GM19043 (cell line): ENCODE measurements around the gene CERS6.

Experiments used
- ATAC-seq: cut with Tn5 transposase; IDR thresholded peaks from one replicate; pipeline ENCODE4 v1.9.1; 2021; ENCODE audit warnings: low read depth; ENCODE audit not compliant: unreplicated experiment

The CERS6 gene

DNA sequence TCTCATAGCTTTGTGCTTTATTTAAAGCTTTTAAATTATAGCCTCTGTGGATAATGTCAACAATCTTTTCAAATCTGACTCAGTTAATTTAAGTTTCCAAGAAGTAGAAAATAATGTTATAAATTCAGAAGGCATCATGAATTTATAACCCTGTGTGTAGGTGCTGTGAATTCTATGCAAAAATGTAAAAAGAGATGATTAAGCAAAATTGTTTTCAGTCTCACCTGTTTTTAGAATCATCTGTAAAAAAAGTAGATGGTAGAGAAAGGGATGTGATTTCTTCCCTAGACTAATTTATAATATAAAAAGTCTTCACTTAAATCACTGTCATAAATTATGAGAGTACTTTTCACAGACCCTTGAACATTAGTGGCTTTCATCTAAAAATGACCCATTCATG is 260.8 kb downstream of the CERS6 start:
- ATAC-seq = no peak

DNA sequence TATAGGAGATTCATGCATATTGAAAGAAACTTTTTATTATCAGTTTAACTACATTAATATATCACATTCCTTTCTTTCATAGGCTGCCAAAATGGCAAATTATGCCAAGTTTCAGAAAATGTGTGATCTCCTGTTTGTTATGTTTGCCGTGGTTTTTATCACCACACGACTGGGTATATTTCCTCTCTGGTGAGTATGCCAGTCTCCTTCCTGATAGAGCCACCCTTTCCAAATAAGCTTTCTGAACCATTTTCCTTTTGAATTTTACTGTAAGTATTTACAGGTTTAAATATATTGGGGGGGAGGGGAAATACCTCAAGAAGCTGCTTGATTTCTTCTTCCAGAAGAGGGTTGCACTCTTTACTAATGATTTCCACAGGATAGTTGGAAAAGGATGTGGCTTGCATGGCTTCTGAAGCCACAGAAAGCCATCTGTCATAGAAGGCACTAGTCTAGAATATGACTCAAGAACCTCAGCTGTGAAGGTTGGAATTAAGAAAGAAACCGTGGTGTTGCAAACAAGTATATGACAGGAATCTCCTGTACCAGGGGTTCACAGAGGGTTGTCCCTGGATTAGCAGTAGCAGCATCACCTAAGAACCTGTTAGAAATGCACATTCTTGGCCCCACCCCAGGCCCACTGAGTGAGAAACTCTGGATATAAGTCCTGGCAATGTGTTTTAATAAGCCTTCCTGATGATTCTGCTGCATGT is 261.9 kb downstream of the CERS6 start:
- ATAC-seq = no peak

DNA sequence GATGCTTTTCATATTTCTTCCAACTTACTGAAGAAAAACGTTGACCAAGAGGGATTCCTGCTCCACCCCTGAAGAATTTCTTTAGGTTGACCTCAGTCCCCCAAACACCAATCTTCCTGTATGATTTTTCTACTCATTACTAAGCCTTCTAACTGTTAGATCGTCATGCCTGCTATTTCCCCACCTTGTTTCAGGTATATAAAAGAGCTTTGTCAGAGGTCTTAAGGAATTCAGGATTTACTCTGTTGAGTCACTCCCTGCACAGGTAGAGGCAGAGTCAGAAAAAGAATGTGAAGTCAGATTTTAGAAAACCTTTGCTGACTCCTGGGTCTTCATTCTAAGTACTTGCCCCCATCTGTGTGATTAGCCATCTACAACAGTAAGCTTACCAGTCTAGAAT is 262.6 kb downstream of the CERS6 start:
- ATAC-seq = no peak

DNA sequence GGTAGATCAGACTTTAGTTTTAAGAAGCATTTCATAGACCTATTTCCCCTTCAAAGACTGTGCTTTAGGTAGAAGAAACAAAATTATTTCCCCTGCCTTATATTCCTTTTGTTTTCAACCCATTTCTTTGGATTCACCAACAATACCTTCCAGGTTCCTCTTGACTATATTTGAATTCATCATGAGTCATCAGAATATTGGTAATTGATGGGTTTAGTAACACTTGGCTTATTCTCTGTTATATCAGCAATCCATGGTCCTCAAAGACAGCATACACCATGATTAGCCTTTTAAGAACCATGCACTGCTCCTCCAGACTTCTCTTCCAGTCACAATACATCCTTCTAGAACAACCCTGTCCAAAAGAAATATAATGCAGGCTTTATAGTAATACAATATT is 263.4 kb downstream of the CERS6 start:
- ATAC-seq = no peak

DNA sequence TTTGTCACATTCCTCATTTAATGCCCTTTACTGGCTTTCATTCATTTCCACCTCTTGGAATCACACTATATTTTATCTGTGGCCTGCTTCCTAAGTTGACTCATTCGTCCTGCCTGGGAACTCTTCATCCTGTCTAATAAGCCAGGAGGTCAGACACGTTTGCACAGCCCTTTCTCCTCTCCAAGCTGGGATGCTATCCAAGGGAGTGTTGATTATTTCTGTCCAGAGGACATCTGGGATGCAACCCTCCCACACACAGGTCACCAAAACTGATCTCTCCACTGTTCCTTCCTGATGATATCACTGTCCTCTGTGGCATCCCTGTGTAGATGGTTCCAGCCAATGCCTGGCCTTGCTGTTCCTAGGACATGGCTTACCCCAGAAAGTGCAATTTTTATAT is 266.5 kb downstream of the CERS6 start:
- no peak for ATAC-seq

DNA sequence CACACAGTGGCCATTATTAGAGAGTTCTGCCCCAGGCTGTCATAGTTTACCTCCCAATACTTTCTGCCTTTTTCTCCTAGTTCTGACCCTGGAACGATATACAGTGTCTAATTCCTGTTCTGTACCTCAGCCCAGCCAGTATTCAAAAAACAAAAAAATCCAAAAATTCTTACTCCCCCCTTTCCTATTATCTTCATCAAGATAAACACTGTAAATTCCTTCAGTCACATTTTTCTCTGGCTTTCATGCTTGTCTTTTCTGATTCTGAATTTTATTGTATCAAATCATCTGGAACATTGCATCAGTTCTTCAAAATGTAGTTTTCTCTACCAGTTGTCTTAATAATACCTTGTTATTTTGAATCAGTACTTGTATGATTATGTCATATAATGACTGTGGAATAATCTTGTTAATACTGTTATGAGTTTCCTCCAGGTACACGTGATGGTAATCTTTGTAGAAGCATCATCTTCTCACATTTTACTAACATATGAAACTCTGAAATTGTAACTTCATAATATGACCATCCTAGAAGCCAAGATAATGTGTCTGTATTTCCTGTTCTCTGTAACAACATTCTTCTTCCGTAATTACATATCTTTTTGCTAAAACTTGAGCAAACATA is 267.3 kb downstream of the CERS6 start:
- no peak for ATAC-seq

DNA sequence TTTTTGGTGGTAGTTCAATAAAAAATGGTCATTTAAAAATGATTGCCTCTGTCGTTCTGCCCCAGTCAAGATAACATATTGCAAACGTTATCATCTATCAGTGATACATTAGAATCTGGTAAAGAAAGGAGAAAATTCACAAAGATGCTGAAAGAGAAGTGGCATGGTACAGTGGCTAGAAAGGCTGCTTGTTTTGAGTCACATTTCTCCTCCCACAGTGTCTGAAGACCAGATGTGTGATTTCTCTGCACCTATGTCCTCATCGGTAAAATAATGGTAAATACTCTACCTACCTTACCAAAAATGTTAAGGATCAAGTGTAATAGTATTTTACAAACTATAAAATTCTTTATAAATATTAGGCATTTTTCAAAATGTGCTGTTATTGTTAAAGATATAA is 270.3 kb downstream of the CERS6 start:
- ATAC-seq = no peak

DNA sequence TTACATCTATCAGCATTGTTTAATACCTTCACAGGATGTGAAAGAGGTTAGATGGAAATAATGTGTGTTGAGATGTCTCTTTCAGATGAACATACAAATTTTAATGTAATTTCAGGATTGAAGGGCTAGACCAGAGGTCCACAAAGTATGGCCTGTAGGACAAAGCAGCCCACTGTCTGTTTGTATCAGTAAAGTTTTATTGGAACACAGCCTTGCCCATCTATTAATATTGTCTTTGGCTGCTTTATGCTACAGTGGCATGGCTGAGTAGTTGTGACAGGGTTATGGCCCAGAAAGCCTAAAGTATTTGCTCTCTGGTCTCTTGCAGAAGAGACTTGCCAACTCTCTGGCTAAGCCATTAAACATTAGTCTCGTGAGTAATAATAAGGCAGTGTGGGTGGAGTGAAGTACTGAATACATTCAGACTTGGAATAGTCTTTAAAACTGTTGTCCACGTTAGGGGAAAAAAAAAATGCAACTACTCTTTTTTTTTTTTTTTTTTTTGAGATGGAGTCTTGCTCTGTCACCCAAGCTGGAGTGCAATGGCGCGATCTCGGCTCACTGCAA is 271.9 kb downstream of the CERS6 start:
- ATAC-seq = no peak

DNA sequence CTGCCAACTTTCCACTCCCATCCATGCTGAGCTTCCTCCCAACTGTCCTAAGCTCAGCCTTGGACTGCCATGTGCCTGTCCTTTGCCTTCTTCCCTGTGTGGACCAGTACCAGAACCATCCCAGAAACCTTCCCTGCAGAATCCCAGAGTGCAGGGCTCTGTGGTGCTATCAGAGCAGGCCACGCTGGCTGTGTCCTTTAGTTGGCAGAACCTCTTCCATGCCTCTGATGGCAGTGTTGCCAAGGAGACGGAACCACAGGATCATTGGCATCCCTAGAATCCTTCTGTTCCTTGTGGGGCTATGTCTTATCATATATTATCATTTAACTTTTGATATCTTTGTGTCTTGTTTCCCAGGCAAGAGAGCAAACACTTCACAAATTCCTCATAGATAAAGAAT is 273.4 kb downstream of the CERS6 start:
- ATAC-seq = no peak

DNA sequence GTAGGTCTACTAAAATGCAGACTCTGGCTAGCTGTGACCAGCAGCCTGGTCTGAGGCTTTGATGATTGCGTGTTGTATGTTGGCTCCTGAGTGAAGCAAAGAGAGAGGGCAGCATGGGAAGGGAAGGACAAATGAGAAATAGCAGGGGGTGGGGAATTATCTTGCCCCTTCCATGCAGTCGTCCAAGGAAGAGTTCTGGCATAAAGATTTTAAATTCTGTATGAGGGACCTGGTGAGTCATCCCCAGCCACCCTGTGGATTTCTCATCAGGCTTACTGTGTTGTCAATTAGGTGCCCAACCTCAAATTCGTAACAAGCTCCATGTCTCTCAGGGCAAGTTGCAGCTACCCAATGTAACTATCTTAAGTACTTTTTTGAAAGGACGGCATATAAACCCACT is 274.3 kb downstream of the CERS6 start:
- ATAC-seq = no peak

DNA sequence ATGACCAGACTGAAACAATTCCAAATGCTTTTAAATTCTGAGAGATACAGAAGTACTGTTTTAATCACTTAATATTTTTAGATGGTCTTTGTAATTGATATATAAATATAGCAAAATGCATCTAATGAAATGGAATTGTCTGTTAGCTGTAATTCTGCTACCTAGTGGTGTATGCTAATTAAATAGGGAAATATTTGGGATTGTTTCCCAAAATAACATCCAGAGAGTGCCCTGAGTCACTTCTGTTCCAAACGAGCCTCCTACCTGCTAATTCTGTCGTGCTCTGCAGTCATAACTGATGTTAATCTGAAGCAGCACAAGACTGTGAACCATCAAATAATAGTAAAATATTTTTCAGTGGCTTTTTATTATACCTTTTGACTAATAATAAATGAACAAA is 274.9 kb downstream of the CERS6 start:
- ATAC-seq = no peak

DNA sequence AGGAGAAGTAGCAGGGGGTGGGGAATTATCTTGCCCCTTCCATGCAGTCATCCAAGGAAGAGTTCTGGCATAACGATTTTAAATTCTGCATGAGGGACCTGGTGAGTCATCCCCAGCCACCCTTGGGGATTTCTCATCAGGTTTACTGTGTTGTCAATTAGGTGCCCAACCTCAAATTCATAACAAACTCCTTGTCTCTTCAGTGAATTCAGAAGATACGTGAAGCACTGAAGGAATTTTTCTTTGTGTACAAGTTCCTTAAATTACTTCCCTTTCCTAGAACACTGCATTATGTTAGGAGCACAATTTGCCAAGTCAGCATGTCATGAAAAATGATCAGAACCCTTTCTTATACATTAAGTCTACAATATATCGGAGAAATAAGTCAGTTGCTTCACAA is 275.5 kb downstream of the CERS6 start:
- ATAC-seq = no peak

DNA sequence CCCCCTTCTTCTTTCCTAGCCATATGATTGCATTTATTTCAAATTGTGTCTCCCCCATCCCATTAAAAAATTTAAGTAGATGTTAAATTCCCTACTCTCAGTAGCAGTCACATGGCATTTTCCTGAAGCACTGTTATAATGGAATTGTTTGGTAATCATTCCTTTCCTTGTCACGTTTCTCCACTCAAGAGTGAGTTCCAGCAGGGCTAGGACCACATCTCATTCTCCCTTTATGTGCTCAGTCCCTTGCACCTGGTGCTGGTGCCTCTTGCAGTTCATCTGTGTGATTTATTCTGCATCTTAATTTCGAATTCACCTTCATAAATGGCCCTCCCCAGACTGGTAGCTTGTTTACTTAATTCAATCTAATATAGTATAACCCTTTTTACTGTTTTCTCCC is 276.0 kb downstream of the CERS6 start:
- no peak for ATAC-seq

DNA sequence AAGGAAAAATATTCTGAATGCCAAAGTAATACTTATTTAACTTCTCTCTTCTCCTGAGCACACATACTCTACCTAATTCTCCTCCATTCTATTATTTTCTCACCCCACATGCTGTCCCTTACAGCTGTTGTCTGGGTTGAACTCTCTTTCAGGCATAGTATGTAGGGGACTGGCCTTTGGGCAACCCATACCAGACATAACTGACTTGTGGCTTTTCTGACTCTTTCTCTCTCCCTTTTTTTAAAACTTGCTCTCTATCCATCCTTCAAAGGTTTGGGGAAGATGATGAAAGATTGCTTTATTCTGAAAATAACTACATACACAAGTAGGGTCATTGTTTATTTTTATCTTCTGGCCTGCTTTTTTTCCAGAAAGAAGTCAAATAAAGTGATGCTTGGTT is 276.4 kb downstream of the CERS6 start:
- ATAC-seq = no peak

DNA sequence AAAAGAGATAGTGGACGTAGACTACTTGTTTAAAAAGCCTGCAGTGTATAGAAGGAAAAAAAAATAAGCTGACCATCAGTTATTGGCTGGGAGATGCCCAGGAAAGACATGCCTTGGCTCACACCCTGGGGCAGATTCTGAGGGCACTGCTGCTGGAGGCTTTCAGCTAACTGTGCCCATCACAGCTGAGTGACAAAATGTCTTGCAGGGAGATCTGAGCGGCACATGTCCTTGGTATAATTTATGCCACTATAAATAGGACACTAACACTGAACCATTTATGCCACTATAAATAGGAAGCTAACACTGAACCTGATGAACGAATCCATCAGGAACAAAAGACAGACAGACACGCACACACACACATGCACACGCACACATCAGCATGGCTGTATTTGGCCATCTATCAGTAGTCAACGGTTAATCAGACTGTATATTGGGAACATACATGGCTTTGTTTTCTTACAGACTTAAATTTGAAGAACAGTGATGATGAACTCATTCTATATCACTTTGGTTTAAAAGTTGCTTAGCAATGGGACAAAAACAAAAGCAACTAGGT is 278.2 kb downstream of the CERS6 start:
- ATAC-seq = no peak

DNA sequence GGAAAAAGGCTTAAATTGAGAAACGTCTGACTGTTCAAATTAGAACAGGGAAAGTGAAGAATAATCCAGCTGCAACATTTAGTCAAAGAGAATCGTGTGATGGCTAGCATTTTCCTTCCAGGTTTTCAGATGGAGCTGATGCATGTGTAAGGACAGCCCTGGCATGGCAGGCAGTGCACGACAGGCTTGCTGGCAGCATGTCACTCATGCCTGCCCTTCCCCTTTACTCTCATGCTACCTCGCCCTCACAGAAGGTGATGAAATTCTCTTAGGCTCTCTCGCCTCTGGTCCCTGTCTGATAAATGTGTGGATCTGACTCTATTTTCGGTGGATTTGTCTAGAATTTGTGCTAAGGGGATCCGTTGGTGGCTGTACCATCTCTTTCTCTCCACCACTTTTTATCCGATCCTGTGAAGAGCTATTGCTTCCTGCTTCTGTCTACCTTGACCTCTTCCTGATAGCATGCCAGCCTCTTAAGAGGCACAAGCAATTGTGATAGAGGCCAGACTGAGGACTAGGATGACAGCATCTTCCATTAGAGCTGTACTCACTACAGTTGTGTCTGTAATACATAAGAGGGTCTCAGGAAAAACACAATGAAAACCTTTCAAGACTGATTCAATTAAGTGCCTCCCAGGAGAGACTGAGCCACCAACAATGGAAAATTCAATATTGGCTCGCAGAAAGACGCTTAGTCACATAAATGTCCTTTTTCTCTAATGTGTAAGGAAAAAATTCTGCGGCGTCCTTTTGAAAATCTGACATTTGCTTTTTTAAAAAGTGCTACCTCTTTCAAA is 280.8 kb downstream of the CERS6 start:
- no peak for ATAC-seq

DNA sequence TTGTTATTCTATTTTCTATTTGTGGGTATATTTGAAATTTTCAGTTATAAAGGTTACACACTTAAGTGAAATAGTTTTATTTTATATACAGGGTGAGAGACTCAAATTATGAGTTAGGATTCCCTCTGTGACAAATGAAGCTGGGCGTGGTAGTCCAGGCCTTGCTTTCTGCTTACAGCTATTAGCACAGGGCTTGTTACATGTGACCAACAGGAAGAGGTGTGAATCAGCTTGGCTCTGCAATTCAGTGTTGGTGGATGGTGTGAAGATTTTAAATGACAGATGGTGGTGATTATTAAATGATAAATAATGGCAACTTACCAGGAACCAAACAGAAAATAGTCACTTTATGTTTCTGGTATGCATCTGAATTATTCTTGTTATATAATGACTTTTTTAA is 282.0 kb downstream of the CERS6 start:
- no peak for ATAC-seq

DNA sequence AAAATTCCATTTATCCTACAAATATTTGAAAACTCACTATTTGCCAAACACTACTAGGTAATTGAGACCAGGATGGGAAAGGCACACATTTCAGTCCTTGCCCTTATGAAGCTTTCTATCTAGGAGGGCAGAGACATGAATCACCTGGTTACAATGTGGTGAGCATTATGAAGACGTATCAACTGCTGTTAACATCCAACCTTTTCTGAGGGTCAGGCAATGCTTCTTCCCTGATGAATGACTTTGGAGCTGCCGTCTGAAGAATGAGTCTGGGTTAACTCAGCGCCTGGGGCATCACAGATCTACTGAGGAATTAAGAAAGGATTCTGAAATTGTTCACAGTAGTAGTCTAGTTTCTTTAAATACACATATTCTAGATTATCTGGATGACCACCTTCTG is 284.3 kb downstream of the CERS6 start:
- no peak for ATAC-seq

DNA sequence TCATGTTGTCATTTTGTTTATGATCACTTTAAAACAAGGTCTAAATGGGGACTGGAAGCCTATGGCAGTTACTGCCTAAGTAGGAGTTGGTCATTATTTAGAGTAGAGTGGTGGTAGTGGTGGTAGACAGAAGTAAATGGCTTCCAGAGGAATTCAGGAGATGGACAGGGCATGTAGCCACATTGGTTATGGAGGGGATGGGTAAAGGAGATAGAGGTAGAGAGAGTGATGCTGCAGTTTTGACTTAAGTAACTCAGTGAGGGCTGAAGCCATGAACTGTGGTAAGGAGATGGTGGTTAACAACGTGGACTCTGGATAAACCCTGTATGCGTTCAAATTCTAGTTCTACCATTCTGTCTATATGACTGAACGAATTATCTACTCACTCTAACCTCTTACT is 284.7 kb downstream of the CERS6 start:
- no peak for ATAC-seq

DNA sequence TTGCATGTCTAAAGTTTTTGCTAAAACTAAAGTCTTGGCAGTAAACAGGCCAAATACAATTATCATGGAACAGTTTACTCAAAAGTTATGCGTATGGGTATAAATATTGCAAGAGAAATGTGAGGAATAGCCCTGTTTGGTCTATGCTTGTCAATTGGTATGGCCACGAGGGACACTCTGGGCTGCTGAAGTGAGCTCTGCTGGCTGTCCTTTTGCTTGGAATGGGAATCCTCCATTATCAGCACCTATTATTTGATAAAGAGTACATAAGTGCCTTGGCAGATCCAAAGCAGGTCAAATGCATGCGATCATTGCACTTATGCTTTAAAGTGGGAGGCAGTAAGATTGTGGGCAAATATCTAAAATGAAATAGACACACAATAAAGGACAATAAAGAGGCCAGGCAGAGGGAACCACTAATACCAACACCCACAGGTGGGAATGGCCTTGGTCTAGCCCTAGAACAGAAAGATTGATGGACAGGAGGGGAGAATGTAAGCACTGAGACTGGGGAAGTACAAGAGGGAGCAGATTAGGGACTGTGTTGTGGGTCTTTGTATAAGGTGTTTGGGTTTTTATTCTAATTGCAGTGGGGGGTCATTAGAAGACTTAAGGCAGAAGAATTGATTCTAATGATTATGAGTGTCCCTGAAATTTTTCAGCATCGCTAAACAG is 286.3 kb downstream of the CERS6 start:
- ATAC-seq = no peak

DNA sequence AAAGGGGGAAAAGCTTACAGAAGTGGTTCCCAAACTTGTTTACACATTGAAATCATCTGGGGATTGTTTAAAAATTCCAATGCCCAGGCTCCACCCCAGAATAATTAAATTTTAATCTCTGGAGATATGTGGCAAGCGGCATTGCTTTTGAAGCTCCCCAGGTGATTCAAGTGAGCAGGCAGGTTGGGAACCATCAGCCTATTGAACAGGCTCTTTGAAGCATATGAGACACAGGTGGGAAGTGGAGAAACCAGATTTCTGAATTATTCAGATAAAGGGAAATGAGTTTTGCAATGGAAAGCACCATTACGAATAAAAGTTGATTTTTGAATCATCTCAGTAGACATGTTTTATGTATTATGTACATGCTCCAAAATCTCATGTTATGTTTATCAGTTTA is 288.8 kb downstream of the CERS6 start:
- no peak for ATAC-seq
